HepG2 (cell line): ENCODE measurements around the gene LRRC39. TPM values are rescaled to one million over a fixed set of nuclear protein-coding genes. Genes with fewer than 3 reads are reported as not detected.
A peak's percentile ranks its signal among the peaks of the same experiment; 100 is the strongest.

Source experiments
- ASH2L ChIP-seq: fragments of 300-600, 200-600 bp; sonication (generic); IDR thresholded peaks from 2 replicates; pipeline ENCODE4 v1.7.0; 2017; ENCODE audit warnings: low read depth, mild to moderate bottlenecking, moderate library complexity, mixed read lengths, low read length; ENCODE audit not compliant: insufficient read length
- E2F5 ChIP-seq: sonication (generic); formaldehyde crosslinking; conservative IDR thresholded peaks from 2 replicates; pipeline ENCODE4 v1.4.0; 2020; ENCODE audit warnings: missing genetic modification reagents
- FUBP1 ChIP-seq: sonication (generic); formaldehyde crosslinking; IDR thresholded peaks from 2 replicates; pipeline ENCODE4 v1.5.1; 2020; ENCODE audit warnings: missing genetic modification reagents, mild to moderate bottlenecking, borderline replicate concordance
- HNF4G ChIP-seq, 2 experiments: sonication (generic) in 1 of 2; formaldehyde crosslinking in 1 of 2; IDR thresholded peaks; 2 replicates each; pipeline versions ENCODE4 v1.4.0 to v1.6.1; 2011 to 2020; ENCODE audit warnings: borderline replicate concordance in 2 of 2, low read depth in 2 of 2, mild to moderate bottlenecking in 2 of 2, low read length in 1 of 2, missing genetic modification reagents in 1 of 2, moderate library complexity in 1 of 2
- HNRNPLL ChIP-seq: fragments of 200-400 bp; formaldehyde crosslinking; IDR thresholded peaks from 2 replicates; pipeline ENCODE4 v1.6.1; 2017; ENCODE audit warnings: mild to moderate bottlenecking, low read depth, low read length; ENCODE audit not compliant: poor library complexity, severe bottlenecking
- MAZ ChIP-seq, 2 experiments: sonication (generic) in 1 of 2; formaldehyde crosslinking in 1 of 2; IDR thresholded peaks; 2 replicates each; pipeline versions ENCODE4 v1.5.0 to v1.6.1; 2012 to 2020; ENCODE audit warnings: low read depth in 2 of 2, mild to moderate bottlenecking in 2 of 2, borderline replicate concordance in 1 of 2, improper control_type of control experiment in 1 of 2, low read length in 1 of 2, missing genetic modification reagents in 1 of 2, moderate library complexity in 1 of 2
- NCOA5 ChIP-seq: sonication (generic); formaldehyde crosslinking; IDR thresholded peaks from 2 replicates; pipeline ENCODE4 v1.4.0; 2020; ENCODE audit warnings: missing genetic modification reagents
- NFIC ChIP-seq: IDR thresholded peaks from 2 replicates; pipeline ENCODE4 v1.6.1; 2012; ENCODE audit warnings: mild to moderate bottlenecking, low read length, inconsistent platforms
- REST ChIP-seq, 2 experiments: IDR thresholded peaks; 2 replicates each; pipeline ENCODE4 v1.6.1; 2011 to 2012; ENCODE audit warnings: low read length in 2 of 2, borderline replicate concordance in 1 of 2, low read depth in 1 of 2, mild to moderate bottlenecking in 1 of 2, moderate library complexity in 1 of 2
- TFE3 ChIP-seq: IDR thresholded peaks from 2 replicates; pipeline ENCODE4 v1.6.1; 2016
- ZFP36L1 ChIP-seq: sonication (generic); formaldehyde crosslinking; IDR thresholded peaks from 2 replicates; pipeline ENCODE4 v1.8.0; 2022; ENCODE audit warnings: mild to moderate bottlenecking, missing genetic modification reagents, moderate library complexity
- ZNF232 ChIP-seq: sonication (generic); formaldehyde crosslinking; IDR thresholded peaks from 2 replicates; pipeline ENCODE4 v1.4.0; 2020; ENCODE audit warnings: missing genetic modification reagents, borderline replicate concordance
- ZNF75D ChIP-seq: sonication (generic); formaldehyde crosslinking; IDR thresholded peaks from 2 replicates; pipeline ENCODE4 v1.8.1; 2023; ENCODE audit warnings: missing genetic modification reagents, mild to moderate bottlenecking, borderline replicate concordance
- polyA plus RNA-seq, 8 experiments: library from polyadenylated mRNA; depleted of rRNA in 3 of 8; stranded (reverse) in 7 of 8; unstranded in 1 of 8; fragments of >200 nt; fragmentation: Illumina TruSeq in 4 of 8; extraction: Trizol in 4 of 8; gene quantifications; 2 replicates each; pipeline versions ENCODE4 v1.2.1 to v1.2.3, GENCODE V29; 2011 to 2016; ENCODE audit warnings: low read depth in 4 of 8, missing spikeins in 1 of 8, mixed read lengths in 1 of 8; ENCODE audit not compliant: insufficient read depth in 1 of 8
- total RNA-seq, 5 experiments: library from RNA; depleted of rRNA; stranded (reverse); fragments of >200 nt; fragmentation: Illumina TruSeq; extraction: Trizol; gene quantifications; 2 replicates each; pipeline ENCODE4 v1.2.3, GENCODE V29; 2016; ENCODE audit warnings: low read depth in 1 of 5

LRRC39 gene
- total and polyA plus RNA-seq, 2 of the 13 experiments (the other 11 are each of a cell fraction or from before 2014, with no cell fraction given), result 0.07 to 0.32 TPM

- TF ChIP-seq FUBP1 (CRISPR knock-in tag) (no peak; the same call in 1 of the 2 replicates), ZFP36L1 (0 out of 2 replicates have a peak, but pooled peaks have one; percentile 66), MAZ (IDR thresholded peaks at IDR 0.05; ENCODE audit: borderline replicate concordance, low read depth, low read length) (peak; percentile 86), MAZ (CRISPR knock-in tag; IDR thresholded peaks at IDR 0.05; ENCODE audit: low read depth) (peak; percentile 91), HNF4G (IDR thresholded peaks at IDR 0.05; ENCODE audit: borderline replicate concordance, low read depth, low read length) (no peak), HNF4G (CRISPR knock-in tag; IDR thresholded peaks at IDR 0.05; ENCODE audit: borderline replicate concordance, low read depth) (no peak; the same call in none of the 2 replicates), TFE3 (CRISPR knock-in tag) (no peak), NFIC (0 out of 2 replicates have a peak, but pooled peaks have one; percentile 51), ZNF75D (CRISPR knock-in tag) (no peak), E2F5 (CRISPR knock-in tag) (peak; percentile 97), REST (IDR thresholded peaks at IDR 0.05; ENCODE audit: borderline replicate concordance in 1 of 2, low read depth in 1 of 2, low read length in 2 of 2) (no peak), ZNF232 (CRISPR knock-in tag) (peak; percentile 87; the same call in 1 of the 2 replicates), NCOA5 (no peak), ASH2L (peak; percentile 92), HNRNPLL (peak; percentile 53)
These were observed 45.2 kb downstream of the LRRC39 start, which contains the start of the genes SASS6 and TRMT13 (continued) for GRCh38 chr1:100132566-100133477.
